Thyroid gland (tissue), 4 donors: Measurements from ENCODE around the gene TRIM41. TPM values are rescaled to one million over a fixed set of nuclear protein-coding genes. Genes with fewer than 3 reads are reported as not detected.

ENCODE experiments used
- DNase-seq, 2 donors: peaks; one replicate each; pipeline ENCODE4 v3.0.0-alpha.2; 2019
- H3K27ac ChIP-seq, 3 donors: fragments of 200-600 bp; sonication (generic); 1 replicate in 2 of 3; 2 replicates in 1 of 3; pipeline ENCODE4 v1.5.1; 2016 to 2019; ENCODE audit warnings: mild to moderate bottlenecking in 1 of 3, moderate library complexity in 1 of 3
- H3K27me3 ChIP-seq: fragments of 200-600 bp; sonication (generic); one replicate; pipeline ENCODE4 v1.5.1; 2019
- H3K36me3 ChIP-seq, 2 donors: fragments of 200-600 bp; sonication (generic); one replicate each; pipeline ENCODE4 v1.5.1; 2016 to 2019
- H3K4me1 ChIP-seq, 2 donors: fragments of 200-600 bp; sonication (generic); one replicate each; pipeline ENCODE4 v1.5.1; 2017 to 2019
- H3K4me3 ChIP-seq, 3 donors: fragments of 200-600 bp; sonication (generic); replicated peaks in 1 of 3; 1 replicate in 2 of 3; 2 replicates in 1 of 3; pipeline ENCODE4 v1.5.1; 2016; ENCODE audit warnings: mild to moderate bottlenecking in 1 of 3
- H3K9me3 ChIP-seq: fragments of 200-600 bp; sonication (generic); one replicate; pipeline ENCODE4 v1.5.1; 2017
- CTCF ChIP-seq, 6 experiments: fragments of 200-600 bp in 3 of 6; fragments of 450-650 bp in 3 of 6; sonication (generic) in 3 of 6; IDR thresholded peaks; one replicate each; pipeline ENCODE4 v1.5.1; 2016 to 2019; ENCODE audit warnings: antibody characterized with exemption in 6 of 6, mild to moderate bottlenecking in 2 of 6, inconsistent platforms in 1 of 6, moderate library complexity in 1 of 6
- POLR2A ChIP-seq, 2 donors: fragments of 450-650 bp; IDR thresholded peaks; one replicate each; pipeline ENCODE4 v1.6.1; 2017; ENCODE audit warnings: antibody characterized with exemption in 2 of 2, mild to moderate bottlenecking in 2 of 2, moderate library complexity in 1 of 2
- WGBS, 2 donors: methylation state at CpG; one replicate each; pipeline ENCODE4 v1.1.5; 2017; 5-methylcytosine and 5-hydroxymethylcytosine counted together
- intact Hi-C: fragments of 100-400 bp; cut with DNase I; formaldehyde crosslinking; loops from one replicate; pipeline ENCODE4 v1.15.1; 2023
- total RNA-seq, 4 donors: library from RNA; depleted of rRNA; stranded (reverse); fragments of >200 nt; gene quantifications; one replicate each; pipeline ENCODE4 v1.2.3, GENCODE V29; 2016

The TRIM41 gene
- total RNA-seq, 4 donors from 2014 or later: 18.8 to 31.1 (median 22.8) TPM

DNA sequence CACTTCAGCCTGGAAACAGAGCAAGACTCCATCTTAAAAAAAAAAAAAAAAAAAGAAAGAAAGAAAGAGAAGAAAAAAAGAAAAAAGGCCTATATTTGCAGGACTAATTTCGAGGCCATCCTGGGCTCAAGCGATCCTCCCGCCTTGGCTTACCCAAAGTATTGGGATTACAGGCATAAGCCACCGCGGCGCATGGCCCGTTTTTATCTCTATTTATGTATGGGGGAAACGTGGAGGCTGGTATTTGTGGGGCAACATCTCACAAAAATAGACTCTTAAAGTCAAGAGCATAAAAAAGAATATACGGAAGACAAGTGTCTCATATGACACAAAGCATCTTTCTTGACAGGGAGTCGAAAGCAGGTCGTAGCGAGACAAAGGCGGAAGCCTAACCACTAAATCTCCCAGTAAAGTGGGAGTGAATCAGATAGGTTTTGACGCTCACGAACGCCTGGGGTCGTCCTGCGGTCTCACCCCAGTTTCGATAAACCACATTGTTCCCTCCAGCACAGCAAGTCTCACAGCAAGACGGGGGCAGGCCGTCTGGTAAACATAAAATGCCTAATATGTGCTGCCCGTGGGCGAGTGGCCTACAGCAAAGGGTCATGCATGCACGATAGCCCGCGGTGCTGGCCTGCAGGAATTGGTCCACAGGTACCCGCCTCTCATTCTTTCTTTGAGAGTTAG lies 1.8 kb upstream of the TRIM41 start:
- no peak for TF ChIP-seq CTCF (IDR thresholded peaks at IDR 0.05)
- no peak for TF ChIP-seq POLR2A (IDR thresholded peaks at IDR 0.05)
- WGBS, 2 donors: 61 to 62% methylated on average over 27 of the region's 27 CpGs
- intact Hi-C loops: loop anchor here (5.0 kb wide), 1 partner anchor 34 kb away; no protein-coding TSS in a partner anchor
- peaks cover 22 to 37% of the 10 kb centered on the region in 2 donors for H3K4me1 ChIP-seq
- no peaks in the 10 kb centered on the region for H3K9me3 ChIP-seq
- H3K27ac ChIP-seq: peak overlapping the region in 2 of 3 donors; percentile 91 to 95
- no peaks in the 10 kb centered on the region for H3K36me3 ChIP-seq
- H3K27me3 ChIP-seq: no peaks in the 10 kb centered on the region
- H3K4me3 ChIP-seq: no peak overlapping the region
- no peak for DNase-seq

DNA sequence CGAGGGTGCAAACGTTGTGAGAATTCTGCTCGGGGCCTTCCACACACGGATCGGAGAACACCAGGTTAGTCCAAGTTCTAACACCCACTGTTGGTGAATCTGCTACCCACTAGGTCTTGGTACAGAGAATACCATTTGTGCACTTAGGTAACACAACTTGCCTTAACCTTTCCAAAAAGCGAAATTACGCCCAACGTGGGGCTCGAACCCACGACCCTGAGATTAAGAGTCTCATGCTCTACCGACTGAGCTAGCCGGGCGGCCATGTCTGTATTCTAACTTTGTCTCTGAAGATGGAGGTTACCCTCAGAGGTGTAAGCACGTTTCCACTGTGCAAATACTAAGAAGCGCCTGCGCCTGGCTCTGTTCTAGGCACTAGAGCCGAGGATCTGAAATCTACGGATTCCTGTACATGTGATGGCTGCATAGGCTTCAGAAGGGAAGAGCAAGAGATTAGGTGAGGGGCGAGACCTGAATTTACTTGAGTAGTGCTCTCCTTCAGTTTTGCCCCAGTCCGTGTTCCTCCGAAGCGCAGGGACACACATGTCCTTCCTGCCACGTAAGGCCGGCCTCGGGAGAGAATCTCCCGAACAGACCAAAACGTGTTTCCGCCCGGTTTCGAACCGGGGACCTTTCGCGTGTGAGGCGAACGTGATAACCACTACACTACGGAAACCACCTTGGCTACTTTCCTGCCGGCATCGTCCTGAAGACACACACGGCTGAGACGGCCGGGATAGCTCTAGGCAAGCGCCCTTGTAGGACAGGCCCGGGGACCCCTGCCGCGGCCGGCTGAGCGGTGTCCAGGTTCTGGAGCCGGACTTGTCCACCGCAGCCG lies 1.1 kb upstream of the TRIM41 start:
- WGBS, 2 donors: 6 to 16% methylated on average over 21 to 43 of the region's 50 CpGs
- peaks cover 23 to 36% of the 10 kb centered on the region in 2 donors for H3K4me1 ChIP-seq
- peak overlapping the region in 2 of 3 donors; percentile 81 to 85 for H3K4me3 ChIP-seq
- H3K27me3 ChIP-seq: no peaks in the 10 kb centered on the region
- no peaks in the 10 kb centered on the region for H3K9me3 ChIP-seq
- peak; percentile 95 for DNase-seq
- no peaks in the 10 kb centered on the region for H3K36me3 ChIP-seq
- TF ChIP-seq CTCF (IDR thresholded peaks at IDR 0.05) (no peak), POLR2A (IDR thresholded peaks at IDR 0.05) (no peak)
- intact Hi-C loops: loop anchor here (2.0 to 5.0 kb wide), 2 partner anchors 35 to 39 kb away; partner anchors contain the start of gene TRIM52
- H3K27ac ChIP-seq: peak overlapping the region; percentile 91 to 95 (median 95)

GRCh38 chr5:181222630-181223057 lies 437 bp upstream of the TRIM41 start:
- TF ChIP-seq CTCF (IDR thresholded peaks at IDR 0.05): peak in 1 of 6 experiments; percentile 33
- TF ChIP-seq POLR2A (IDR thresholded peaks at IDR 0.05): no peak
- intact Hi-C loops: loop anchor here (2.0 to 5.0 kb wide), 2 partner anchors 35 to 38 kb away; partner anchors contain the start of gene TRIM52
- Histone ChIP-seq H3K4me1 (peaks cover 19 to 30% of the 10 kb centered on the region in 2 donors), H3K4me3 (peak overlapping the region in 2 of 3 donors; percentile 81 to 85), H3K27ac (peak overlapping the region; percentile 91 to 95 (median 95)), H3K36me3 (no peaks in the 10 kb centered on the region), H3K27me3 (no peaks in the 10 kb centered on the region), H3K9me3 (no peaks in the 10 kb centered on the region)
- 0% methylated on average over 13 to 18 of the region's 18 CpGs for WGBS, 2 donors
- DNase-seq: no peak

- Histone ChIP-seq H3K9me3 (no peaks in the 10 kb centered on the region), H3K36me3 (no peaks in the 10 kb centered on the region), H3K27ac (peak overlapping the region; percentile 91 to 95 (median 95)), H3K4me3 (peak overlapping the region; percentile 81 to 86 (median 85)), H3K4me1 (peaks cover 19 to 28% of the 10 kb centered on the region in 2 donors), H3K27me3 (no peaks in the 10 kb centered on the region)
- 1 to 3% methylated on average over 22 to 23 of the region's 31 CpGs for WGBS, 2 donors
- peak; percentile 43 to 53 for DNase-seq
- no peak for TF ChIP-seq CTCF (IDR thresholded peaks at IDR 0.05)
- no peak for TF ChIP-seq POLR2A (IDR thresholded peaks at IDR 0.05)
- intact Hi-C loops: loop anchor here (2.0 to 5.0 kb wide), 2 partner anchors 37 kb away; partner anchors contain the start of gene TRIM52
These were observed 778 bp downstream of the TRIM41 start for GRCh38 chr5:181223729-181224389.
